IMR-90 (cell line): Measurements from ENCODE around the gene SLC39A3. TPM values are rescaled to one million over a fixed set of nuclear protein-coding genes. Genes with fewer than 3 reads are reported as not detected.

Experiments used
- ATAC-seq: fragments of 200-7000 bp; cut with Tn5 transposase; 2 replicates; pipeline ENCODE4 v1.9.1; 2020; ENCODE audit warnings: low read depth, mild to moderate bottlenecking, moderate library complexity
- BruUV-seq: library from RNA; stranded (reverse); fragments of 400-500 nt; replicated peaks from 2 replicates; lab custom pipeline; 2021; lab: Mats Ljungman, UMichigan
- CTCF ChIA-PET: fragments of 300-600 bp; formaldehyde crosslinking; extraction: SDS; loops from one replicate; lab custom pipeline; 2021; ENCODE audit warnings: antibody characterized with exemption; lab: Yijun Ruan, JAX
- POLR2A ChIA-PET: fragments of 300-600 bp; sonication (Branson Sonifier 250); formaldehyde crosslinking; loops from one replicate; lab custom pipeline; 2022; ENCODE audit warnings: antibody characterized with exemption; ENCODE audit not compliant: unreplicated experiment; lab: Charles Lee
- DNase-seq: peaks from one replicate; pipeline ENCODE4 v3.0.0; 2013
- H2AFZ ChIP-seq: replicated peaks from 2 replicates; pipeline ENCODE3; 2013; ENCODE audit warnings: low read length, mild to moderate bottlenecking; ENCODE audit not compliant: poor library complexity
- H2AK5ac ChIP-seq: 2 replicates; pipeline ENCODE4 v1.6.1; 2013; ENCODE audit warnings: low read depth, low read length, inconsistent platforms
- H2AK9ac ChIP-seq: replicated peaks from 2 replicates; pipeline ENCODE3; 2013; ENCODE audit warnings: mild to moderate bottlenecking, low read depth, low read length, moderate library complexity; ENCODE audit not compliant: poor library complexity
- H2BK120ac ChIP-seq: 2 replicates; pipeline ENCODE4 v1.6.1; 2013; ENCODE audit warnings: low read depth, low read length, inconsistent platforms
- H2BK15ac ChIP-seq: 3 replicates; pipeline ENCODE4 v1.6.1; 2013; ENCODE audit warnings: low read depth, low read length, inconsistent platforms
- H2BK20ac ChIP-seq: 2 replicates; pipeline ENCODE4 v1.6.1; 2013; ENCODE audit warnings: low read depth, mild to moderate bottlenecking, inconsistent platforms, low read length, moderate library complexity
- H2BK5ac ChIP-seq: 2 replicates; pipeline ENCODE4 v1.6.1; 2013; ENCODE audit warnings: mild to moderate bottlenecking, low read depth, low read length, inconsistent platforms; ENCODE audit not compliant: poor library complexity, severe bottlenecking
- H3K14ac ChIP-seq: replicated peaks from 2 replicates; pipeline ENCODE4 v1.6.1; 2013; ENCODE audit warnings: low read depth, low read length, inconsistent platforms
- H3K18ac ChIP-seq: 2 replicates; pipeline ENCODE4 v1.6.1; 2013; ENCODE audit warnings: low read depth, low read length, control low read depth
- H3K23ac ChIP-seq: 2 replicates; pipeline ENCODE4 v1.6.1; 2013; ENCODE audit warnings: low read depth, low read length, inconsistent platforms
- H3K27ac ChIP-seq: 2 replicates; pipeline ENCODE4 v1.5.1; 2013; ENCODE audit warnings: mild to moderate bottlenecking, control low read depth, low read length; ENCODE audit not compliant: insufficient read depth
- H3K27me3 ChIP-seq: 2 replicates; pipeline ENCODE4 v1.6.1; 2013; ENCODE audit warnings: low read length; ENCODE audit not compliant: control insufficient read depth, insufficient read depth
- H3K36me3 ChIP-seq: 2 replicates; pipeline ENCODE4 v1.6.1; 2013; ENCODE audit warnings: low read length, mixed read lengths; ENCODE audit not compliant: control insufficient read depth, insufficient read depth
- H3K4ac ChIP-seq: 2 replicates; pipeline ENCODE4 v1.6.1; 2013; ENCODE audit warnings: low read depth, low read length, inconsistent platforms
- H3K4me1 ChIP-seq: 2 replicates; pipeline ENCODE4 v1.6.1; 2013; ENCODE audit warnings: low read length, mixed read lengths; ENCODE audit not compliant: control insufficient read depth, insufficient read depth
- H3K4me2 ChIP-seq: 2 replicates; pipeline ENCODE4 v1.6.1; 2013; ENCODE audit warnings: low read depth, mild to moderate bottlenecking, control low read depth, low read length, moderate library complexity
- H3K4me3 ChIP-seq: 2 replicates; pipeline ENCODE4 v1.5.1; 2013; ENCODE audit warnings: low read depth, mild to moderate bottlenecking, control low read depth, low read length, moderate library complexity; ENCODE audit not compliant: insufficient read depth
- H3K56ac ChIP-seq: 2 replicates; pipeline ENCODE4 v1.6.1; 2013; ENCODE audit warnings: low read length, inconsistent platforms; ENCODE audit not compliant: insufficient read depth; ENCODE audit errors: extremely low read depth
- H3K79me1 ChIP-seq, 2 experiments: 2 replicates each; pipeline ENCODE4 v1.6.1; 2013; ENCODE audit warnings: low read length in 2 of 2, inconsistent platforms in 1 of 2, low read depth in 1 of 2
- H3K9ac ChIP-seq: 2 replicates; pipeline ENCODE4 v1.6.1; 2013; ENCODE audit warnings: low read depth, low read length, control low read depth
- H3K9me1 ChIP-seq: 2 replicates; pipeline ENCODE4 v1.6.1; 2013; ENCODE audit warnings: low read length, inconsistent platforms; ENCODE audit not compliant: insufficient read depth
- H3K9me3 ChIP-seq: 2 replicates; pipeline ENCODE4 v1.6.1; 2013; ENCODE audit warnings: low read length; ENCODE audit not compliant: control insufficient read depth, insufficient read depth
- H4K20me1 ChIP-seq: 2 replicates; pipeline ENCODE4 v1.6.1; 2013; ENCODE audit warnings: low read length, inconsistent platforms; ENCODE audit not compliant: insufficient read depth
- H4K5ac ChIP-seq: 2 replicates; pipeline ENCODE4 v1.6.1; 2013; ENCODE audit warnings: mild to moderate bottlenecking, low read depth, low read length, control low read depth
- H4K8ac ChIP-seq, 2 experiments: 2 replicates each; pipeline ENCODE4 v1.6.1; 2013; ENCODE audit warnings: low read depth in 2 of 2, low read length in 2 of 2, control low read depth in 1 of 2, inconsistent platforms in 1 of 2
- H4K91ac ChIP-seq: 2 replicates; pipeline ENCODE4 v1.6.1; 2013; ENCODE audit warnings: low read depth, low read length, inconsistent platforms; ENCODE audit not compliant: insufficient read depth
- BHLHE40 ChIP-seq: fragments of 150-350 bp; IDR thresholded peaks from 2 replicates; pipeline ENCODE4 v1.6.1; 2016; ENCODE audit warnings: mild to moderate bottlenecking, low read depth, low read length
- CEBPB ChIP-seq: IDR thresholded peaks from 2 replicates; pipeline ENCODE4 v1.6.1; 2012; ENCODE audit warnings: low read depth, low read length, improper control_type of control experiment
- CHD1 ChIP-seq: IDR thresholded peaks from 2 replicates; pipeline ENCODE4 v1.6.1; 2012; ENCODE audit warnings: low read depth, low read length, improper control_type of control experiment
- FOS ChIP-seq: fragments of 150-350 bp; IDR thresholded peaks from 2 replicates; pipeline ENCODE4 v1.6.1; 2016; ENCODE audit warnings: low read depth, low read length
- MAFK ChIP-seq: IDR thresholded peaks from 2 replicates; pipeline ENCODE4 v1.6.1; 2012; ENCODE audit warnings: low read depth, low read length, improper control_type of control experiment
- MAZ ChIP-seq: IDR thresholded peaks from 2 replicates; pipeline ENCODE4 v1.6.1; 2012; ENCODE audit warnings: low read depth, mild to moderate bottlenecking, low read length, improper control_type of control experiment, moderate library complexity, borderline replicate concordance
- MXI1 ChIP-seq: IDR thresholded peaks from 2 replicates; pipeline ENCODE4 v1.6.1; 2012; ENCODE audit warnings: low read depth, mild to moderate bottlenecking, low read length, moderate library complexity, borderline replicate concordance
- NFE2L2 ChIP-seq: fragments of 150-350 bp; IDR thresholded peaks from 2 replicates; pipeline ENCODE4 v1.6.1; 2016; ENCODE audit warnings: low read depth, mild to moderate bottlenecking, low read length
- POLR2A ChIP-seq: IDR thresholded peaks from 2 replicates; pipeline ENCODE4 v1.6.1; 2012; ENCODE audit warnings: mild to moderate bottlenecking, low read depth, low read length
- RAD21 ChIP-seq: IDR thresholded peaks from 2 replicates; pipeline ENCODE4 v1.6.1; 2012; ENCODE audit warnings: low read length, improper control_type of control experiment
- RCOR1 ChIP-seq: IDR thresholded peaks from 2 replicates; pipeline ENCODE4 v1.6.1; 2012; ENCODE audit warnings: mild to moderate bottlenecking, low read length, improper control_type of control experiment; ENCODE audit not compliant: insufficient replicate concordance
- RFX5 ChIP-seq: IDR thresholded peaks from 2 replicates; pipeline ENCODE4 v1.8.0; 2012; ENCODE audit warnings: low read depth, mild to moderate bottlenecking, low read length, moderate library complexity
- SMC3 ChIP-seq: fragments of 150-350 bp; IDR thresholded peaks from 2 replicates; pipeline ENCODE4 v1.6.1; 2016; ENCODE audit warnings: low read depth, mild to moderate bottlenecking, antibody characterized with exemption, low read length, moderate library complexity
- USF2 ChIP-seq: fragments of 150-350 bp; IDR thresholded peaks from 2 replicates; pipeline ENCODE4 v1.6.1; 2017; ENCODE audit warnings: mild to moderate bottlenecking, antibody characterized with exemption, low read length, low read depth
- WGBS, 2 experiments: methylation state at CpG; one replicate each; pipeline versions ENCODE4 v1.1.5 to v1.1.7; 2013; ENCODE audit warnings: missing lambda C conversion rate in 2 of 2; ENCODE audit not compliant: insufficient read length in 1 of 2; ENCODE audit errors: extremely low coverage in 2 of 2; 5-methylcytosine and 5-hydroxymethylcytosine counted together
- dilution Hi-C: fragments of 300-500 bp; cut with HindIII; formaldehyde crosslinking; loops from one replicate; pipeline ENCODE4 v1.14.3; 2018; ENCODE audit warnings: low sequenced_read_pairs; ENCODE audit not compliant: unreplicated experiment
- in situ Hi-C: fragments of 300-500 bp; cut with MboI; formaldehyde crosslinking; loops from 3 replicates; pipeline ENCODE4 v1.14.3; 2019; ENCODE audit warnings: low sequenced_read_pairs, inconsistent platforms, mixed read lengths
- intact Hi-C: fragments of 100-400 bp; cut with micrococcal nuclease; formaldehyde crosslinking; loops from 2 replicates; pipeline ENCODE4 v1.10.0; 2022
- polyA plus RNA-seq, 3 experiments: library from polyadenylated mRNA; depleted of rRNA; stranded (reverse); fragments of >200 nt; gene quantifications; 2 replicates each; pipeline ENCODE4 v1.2.3, GENCODE V29; 2012; ENCODE audit warnings: low replicate concordance in 1 of 3
- total RNA-seq: library from RNA; depleted of rRNA; stranded (reverse); fragments of >200 nt; gene quantifications from 2 replicates; pipeline ENCODE4 v1.2.3, GENCODE V29; 2012
- TF ChIP-seq, protein P1 (sequence below): conservative IDR thresholded peaks from 2 replicates; pipeline ENCODE4 v1.5.1; 2012; ENCODE audit warnings: mild to moderate bottlenecking, low read depth, low read length, improper control_type of control experiment

The SLC39A3 gene
- total and polyA plus RNA-seq, 2 of the 4 experiments (the other 2 are of a cell fraction) = 12.4 to 38.2 TPM

- Histone ChIP-seq H4K5ac (peak overlapping the region; percentile 18; the same call in 1 of the 2 replicates), H3K36me3 (no peaks in the 10 kb centered on the region), H3K4me2 (peak overlapping the region; percentile 16; the same call in 1 of the 2 replicates), H2AK9ac (no peak overlapping the region), H4K8ac (peak overlapping the region; percentile 65 to 92; a peak in 2 of 4 replicates), H3K4me1 (peaks cover 6% of the 10 kb centered on the region), H4K20me1 (no peaks in the 10 kb centered on the region; the same call in none of the 2 replicates), H2AFZ (peak overlapping the region; percentile 83), H3K9me1 (peaks cover 12% of the 10 kb centered on the region; the same call in 1 of the 2 replicates), H3K27ac (no peak overlapping the region; the same call in 1 of the 2 replicates), H3K4ac (peak overlapping the region; percentile 79), H3K4me3 (no peak overlapping the region), H3K56ac (no peak overlapping the region; the same call in 1 of the 2 replicates), H2BK120ac (peak overlapping the region; percentile 81), H3K79me1 (no peaks in the 10 kb centered on the region; a peak in 1 of 4 replicates), H2AK5ac (peak overlapping the region; percentile 57), H3K23ac (0 out of 2 replicates have a peak overlapping the region, but pooled peaks have one; percentile 32), H3K27me3 (no peaks in the 10 kb centered on the region), H2BK15ac (peak overlapping the region; percentile 67; the same call in 1 of the 3 replicates), H2BK20ac (peak overlapping the region; percentile 69), H2BK5ac (no peak overlapping the region), H4K91ac (peak overlapping the region; percentile 81), H3K9me3 (peaks cover 9% of the 10 kb centered on the region), H3K18ac (peak overlapping the region; percentile 8; the same call in 1 of the 2 replicates), H3K14ac (peak overlapping the region; percentile 12; the same call in 1 of the 2 replicates), H3K9ac (no peak overlapping the region)
- intact Hi-C loops = no loop called here
- peak; percentile 86 for ATAC-seq
- dilution Hi-C loops = no loop called here
- BruUV-seq = no TSS peak
- 58% methylated on average over 7 of the region's 17 CpGs; no CpG with 5 or more reads in 1 of the 2 experiments for WGBS, 2 experiments
- ChIA-PET POLR2A (no interaction called here), CTCF (no interaction called here)
- in situ Hi-C loops = no loop called here
- DNase-seq = peak; percentile 95
- TF ChIP-seq NFE2L2 (no peak), USF2 (0 out of 2 replicates have a peak, but pooled peaks have one; percentile 42), RCOR1 (no peak), BHLHE40 (no peak), RAD21 (no peak), MXI1 (no peak), MAZ (0 out of 2 replicates have a peak, but pooled peaks have one; percentile 24), MAFK (no peak), FOS (peak; percentile 72), SMC3 (no peak), CEBPB (no peak), RFX5 (0 out of 2 replicates have a peak, but pooled peaks have one; percentile 10), POLR2A (peak; percentile 78), CHD1 (no peak)
- TF ChIP-seq, protein P1, sequence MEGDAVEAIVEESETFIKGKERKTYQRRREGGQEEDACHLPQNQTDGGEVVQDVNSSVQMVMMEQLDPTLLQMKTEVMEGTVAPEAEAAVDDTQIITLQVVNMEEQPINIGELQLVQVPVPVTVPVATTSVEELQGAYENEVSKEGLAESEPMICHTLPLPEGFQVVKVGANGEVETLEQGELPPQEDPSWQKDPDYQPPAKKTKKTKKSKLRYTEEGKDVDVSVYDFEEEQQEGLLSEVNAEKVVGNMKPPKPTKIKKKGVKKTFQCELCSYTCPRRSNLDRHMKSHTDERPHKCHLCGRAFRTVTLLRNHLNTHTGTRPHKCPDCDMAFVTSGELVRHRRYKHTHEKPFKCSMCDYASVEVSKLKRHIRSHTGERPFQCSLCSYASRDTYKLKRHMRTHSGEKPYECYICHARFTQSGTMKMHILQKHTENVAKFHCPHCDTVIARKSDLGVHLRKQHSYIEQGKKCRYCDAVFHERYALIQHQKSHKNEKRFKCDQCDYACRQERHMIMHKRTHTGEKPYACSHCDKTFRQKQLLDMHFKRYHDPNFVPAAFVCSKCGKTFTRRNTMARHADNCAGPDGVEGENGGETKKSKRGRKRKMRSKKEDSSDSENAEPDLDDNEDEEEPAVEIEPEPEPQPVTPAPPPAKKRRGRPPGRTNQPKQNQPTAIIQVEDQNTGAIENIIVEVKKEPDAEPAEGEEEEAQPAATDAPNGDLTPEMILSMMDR = no peak
These were observed 28.5 kb downstream of the SLC39A3 start for GRCh38 chr19:2711172-2711874.
